CD14-positive monocyte (primary cell): ENCODE results near the gene POMT1. TPM values are rescaled to one million over a fixed set of nuclear protein-coding genes. Genes with fewer than 3 reads are reported as not detected.
"Not testable (repeated sequence)": the region's sequence is repeated elsewhere in the genome, so short reads cannot be mapped to it uniquely, and the experiment has no call there.

Experiments used
- DNase-seq, 3 donors: peaks; one replicate each; pipeline ENCODE4 v3.0.0-alpha.2; 2011 to 2022
- H2AFZ ChIP-seq: 2 replicates; pipeline ENCODE4 v1.6.0; 2012; ENCODE audit warnings: mild to moderate bottlenecking, low read depth, low read length, inconsistent platforms; ENCODE audit not compliant: insufficient read depth, poor library complexity, severe bottlenecking
- H3K27ac ChIP-seq, 2 donors: 1 replicate in 1 of 2; 2 replicates in 1 of 2; pipeline ENCODE4 v1.5.1; 2012 to 2013; ENCODE audit warnings: low read length in 2 of 2, control low read depth in 1 of 2, inconsistent platforms in 1 of 2, low read depth in 1 of 2, mild to moderate bottlenecking in 1 of 2
- H3K27me3 ChIP-seq, 2 donors: one replicate each; pipeline versions ENCODE4 v1.6.0 to v1.6.1; 2011 to 2013; ENCODE audit warnings: low read length in 2 of 2; ENCODE audit not compliant: control insufficient read depth in 2 of 2, insufficient read depth in 2 of 2
- H3K36me3 ChIP-seq, 2 donors: replicated peaks in 1 of 2; 1 replicate in 1 of 2; 2 replicates in 1 of 2; pipeline versions ENCODE4 v1.5.1 to v1.6.1; 2012 to 2013; ENCODE audit warnings: low read length in 2 of 2, control low read depth in 1 of 2, inconsistent platforms in 1 of 2, mild to moderate bottlenecking in 1 of 2; ENCODE audit not compliant: insufficient read depth in 2 of 2, control insufficient read depth in 1 of 2
- H3K4me1 ChIP-seq, 2 donors: 1 replicate in 1 of 2; 2 replicates in 1 of 2; pipeline versions ENCODE4 v1.5.1 to v1.6.1; 2012 to 2013; ENCODE audit warnings: low read length in 2 of 2, control low read depth in 1 of 2, inconsistent platforms in 1 of 2, mild to moderate bottlenecking in 1 of 2, moderate library complexity in 1 of 2; ENCODE audit not compliant: insufficient read depth in 2 of 2, control insufficient read depth in 1 of 2
- H3K4me2 ChIP-seq: replicated peaks from 2 replicates; pipeline ENCODE3; 2012; ENCODE audit warnings: low read length, moderate library complexity, mild to moderate bottlenecking; ENCODE audit not compliant: poor library complexity, severe bottlenecking; ENCODE audit errors: extremely low read depth
- H3K4me3 ChIP-seq, 3 experiments: fragments of 200-600 bp in 1 of 3; sonication (generic) in 1 of 3; replicated peaks in 1 of 3; 1 replicate in 2 of 3; 2 replicates in 1 of 3; pipeline ENCODE4 v1.5.1; 2011 to 2013; ENCODE audit warnings: low read length in 3 of 3, mild to moderate bottlenecking in 3 of 3, control low read depth in 2 of 3, low read depth in 2 of 3, inconsistent platforms in 1 of 3, moderate library complexity in 1 of 3
- H3K79me2 ChIP-seq: 2 replicates; pipeline ENCODE4 v1.6.0; 2012; ENCODE audit warnings: mild to moderate bottlenecking, control low read depth, inconsistent platforms, low read length, moderate library complexity; ENCODE audit not compliant: insufficient read depth
- H3K9ac ChIP-seq: 2 replicates; pipeline ENCODE4 v1.6.0; 2017; ENCODE audit warnings: low read length, mild to moderate bottlenecking; ENCODE audit not compliant: insufficient read depth, poor library complexity, severe bottlenecking
- H3K9me3 ChIP-seq, 2 donors: replicated peaks in 1 of 2; 1 replicate in 1 of 2; 2 replicates in 1 of 2; pipeline versions ENCODE4 v1.5.1 to v1.6.1; 2012 to 2013; ENCODE audit warnings: low read length in 2 of 2, control low read depth in 1 of 2; ENCODE audit not compliant: control insufficient read depth in 1 of 2, insufficient read depth in 1 of 2
- H4K20me1 ChIP-seq: 2 replicates; pipeline ENCODE4 v1.6.0; 2012; ENCODE audit warnings: mild to moderate bottlenecking, low read length, control low read depth, moderate library complexity; ENCODE audit not compliant: insufficient read depth
- H3K27ac Mint-ChIP-seq, 7 donors: one replicate each; pipeline ENCODE4 v1.8.0; 2020; ENCODE audit warnings: mild to moderate bottlenecking in 7 of 7, mixed read lengths in 7 of 7, moderate library complexity in 6 of 7, inconsistent platforms in 2 of 7
- H3K27me3 Mint-ChIP-seq, 3 donors: one replicate each; pipeline ENCODE4 v1.8.0; 2021 to 2022; ENCODE audit warnings: low read depth in 3 of 3, mild to moderate bottlenecking in 3 of 3, mixed read lengths in 3 of 3, moderate library complexity in 3 of 3, inconsistent platforms in 1 of 3
- H3K36me3 Mint-ChIP-seq, 2 donors: one replicate each; pipeline ENCODE4 v1.8.0; 2020; ENCODE audit warnings: mixed read lengths in 2 of 2, inconsistent platforms in 1 of 2, mild to moderate bottlenecking in 1 of 2
- H3K4me1 Mint-ChIP-seq: one replicate; pipeline ENCODE4 v1.8.0; 2020; ENCODE audit warnings: mild to moderate bottlenecking, mixed read lengths
- H3K4me3 Mint-ChIP-seq, 2 donors: one replicate each; pipeline ENCODE4 v1.8.0; 2020; ENCODE audit warnings: mild to moderate bottlenecking in 2 of 2, mixed read lengths in 2 of 2, moderate library complexity in 1 of 2
- H3K9me3 Mint-ChIP-seq, 7 donors: one replicate each; pipeline ENCODE4 v1.8.0; 2020 to 2022; ENCODE audit warnings: mixed read lengths in 7 of 7, mild to moderate bottlenecking in 6 of 7, moderate library complexity in 6 of 7, inconsistent platforms in 2 of 7
- CTCF ChIP-seq: fragments of 200-600 bp; IDR thresholded peaks from one replicate; pipeline ENCODE4 v1.8.0; 2022; ENCODE audit warnings: antibody characterized with exemption, mild to moderate bottlenecking
- WGBS: methylation state at CpG from one replicate; pipeline ENCODE4 v1.1.5; 2013; ENCODE audit warnings: missing lambda C conversion rate; ENCODE audit not compliant: insufficient coverage; 5-methylcytosine and 5-hydroxymethylcytosine counted together
- intact Hi-C, 2 donors: fragments of 100-400 bp; cut with micrococcal nuclease; formaldehyde crosslinking; loops; one replicate each; pipeline versions ENCODE4 v1.15.0 to v1.15.1; 2023
- polyA plus RNA-seq, 3 donors: library from polyadenylated mRNA; depleted of rRNA in 1 of 3; unstranded in 2 of 3; stranded (reverse) in 1 of 3; fragments of 300-500 nt in 2 of 3; fragments of >200 nt in 1 of 3; fragmentation: Illumina TruSeq in 2 of 3; gene quantifications; 1 replicate in 2 of 3; 2 replicates in 1 of 3; pipeline ENCODE4 v1.2.3, GENCODE V29; 2012 to 2021

Gene POMT1
- polyA plus RNA-seq, 3 donors: 5.9 to 22.3 (median 7.5) TPM

GRCh38 chr9:131545786-131546335 is 43.1 kb downstream of the POMT1 start:
- no peak overlapping the region for H3K4me3 ChIP-seq
- H4K20me1 ChIP-seq: no peaks in the 10 kb centered on the region
- no peak overlapping the region for H2AFZ ChIP-seq
- DNase-seq: no peak
- H3K4me1 ChIP-seq: no peaks in the 10 kb centered on the region
- Mint-ChIP-seq H3K27ac (no peak overlapping the region), H3K9me3 (peaks cover 15 to 63% (median 50%) of the 10 kb centered on the region in 7 donors), H3K36me3 (peaks cover 10 to 16% of the 10 kb centered on the region in 2 donors), H3K4me3 (peak overlapping the region in 1 of 2 donors; percentile 85), H3K4me1 (peaks cover 6% of the 10 kb centered on the region), H3K27me3 (peaks cover 69 to 79% (median 69%) of the 10 kb centered on the region in 3 donors)
- WGBS: 7% methylated on average over 29 of the region's 30 CpGs
- H3K27ac ChIP-seq: no peak overlapping the region
- peaks cover 39 to 45% of the 10 kb centered on the region in 2 donors for H3K9me3 ChIP-seq
- intact Hi-C loops: no loop called here
- H3K27me3 ChIP-seq: peaks cover 30 to 53% of the 10 kb centered on the region in 2 donors
- H3K4me2 ChIP-seq: no peak overlapping the region
- H3K36me3 ChIP-seq: no peaks in the 10 kb centered on the region
- H3K79me2 ChIP-seq: no peaks in the 10 kb centered on the region
- H3K9ac ChIP-seq: no peak overlapping the region
- no peak for TF ChIP-seq CTCF

GRCh38 chr9:131546336-131547084 is 43.8 kb downstream of the POMT1 start:
- no peak overlapping the region for H3K9ac ChIP-seq
- Mint-ChIP-seq H3K27ac (no peak overlapping the region), H3K36me3 (peaks cover 10 to 16% of the 10 kb centered on the region in 2 donors), H3K4me1 (peaks cover 6% of the 10 kb centered on the region), H3K9me3 (peaks cover 15 to 65% (median 50%) of the 10 kb centered on the region in 7 donors), H3K4me3 (peak overlapping the region; percentile 59 to 85), H3K27me3 (peaks cover 69 to 78% (median 73%) of the 10 kb centered on the region in 3 donors)
- H4K20me1 ChIP-seq: no peaks in the 10 kb centered on the region
- no peaks in the 10 kb centered on the region for H3K79me2 ChIP-seq
- 5% methylated on average over 35 of the region's 49 CpGs for WGBS
- H3K4me3 ChIP-seq: no peak overlapping the region
- TF ChIP-seq CTCF: no peak
- no peak overlapping the region for H2AFZ ChIP-seq
- no peaks in the 10 kb centered on the region for H3K4me1 ChIP-seq
- H3K4me2 ChIP-seq: no peak overlapping the region
- peaks cover 39 to 45% of the 10 kb centered on the region in 2 donors for H3K9me3 ChIP-seq
- H3K36me3 ChIP-seq: no peaks in the 10 kb centered on the region
- peaks cover 30 to 53% of the 10 kb centered on the region in 2 donors for H3K27me3 ChIP-seq
- DNase-seq: no peak
- no peak overlapping the region for H3K27ac ChIP-seq
- intact Hi-C loops: no loop called here

- peaks cover 34 to 57% of the 10 kb centered on the region in 2 donors for H3K27me3 ChIP-seq
- H3K4me3 ChIP-seq, H4K20me1 ChIP-seq, DNase-seq, H3K36me3 ChIP-seq, H3K4me3 Mint-ChIP-seq, H3K27ac Mint-ChIP-seq, H3K4me2 ChIP-seq, H3K4me1 Mint-ChIP-seq, H3K9ac ChIP-seq, H2AFZ ChIP-seq, H3K79me2 ChIP-seq, H3K4me1 ChIP-seq, H3K27ac ChIP-seq, intact Hi-C loops: not testable (repeated sequence)
- peaks cover 0 to 11% of the 10 kb centered on the region in 2 donors for H3K36me3 Mint-ChIP-seq
- H3K9me3 ChIP-seq: peaks cover 17 to 33% of the 10 kb centered on the region in 2 donors
- H3K9me3 Mint-ChIP-seq: peaks cover 7 to 47% (median 34%) of the 10 kb centered on the region in 7 donors
- peaks cover 74 to 81% (median 77%) of the 10 kb centered on the region in 3 donors for H3K27me3 Mint-ChIP-seq
- WGBS: 100% methylated on average over 9 of the region's 10 CpGs
Observed at GRCh38 chr9:131549186-131549585, 46.5 kb downstream of the POMT1 start.
